Astrocyte (in vitro differentiated cells and primary cell): Measurements from ENCODE around the gene HOXB2.

Source experiments
- EZH2 ChIP-seq: IDR thresholded peaks from 2 replicates; pipeline ENCODE4 v1.6.1; 2012; ENCODE audit warnings: mild to moderate bottlenecking, low read length, inconsistent platforms; ENCODE audit not compliant: insufficient read depth
- TF ChIP-seq, protein P1 (sequence below): IDR thresholded peaks from 2 replicates; pipeline ENCODE4 v1.5.1; 2011; ENCODE audit warnings: low read depth, mild to moderate bottlenecking, inconsistent platforms, low read length, moderate library complexity; ENCODE audit not compliant: insufficient read depth

DNA sequence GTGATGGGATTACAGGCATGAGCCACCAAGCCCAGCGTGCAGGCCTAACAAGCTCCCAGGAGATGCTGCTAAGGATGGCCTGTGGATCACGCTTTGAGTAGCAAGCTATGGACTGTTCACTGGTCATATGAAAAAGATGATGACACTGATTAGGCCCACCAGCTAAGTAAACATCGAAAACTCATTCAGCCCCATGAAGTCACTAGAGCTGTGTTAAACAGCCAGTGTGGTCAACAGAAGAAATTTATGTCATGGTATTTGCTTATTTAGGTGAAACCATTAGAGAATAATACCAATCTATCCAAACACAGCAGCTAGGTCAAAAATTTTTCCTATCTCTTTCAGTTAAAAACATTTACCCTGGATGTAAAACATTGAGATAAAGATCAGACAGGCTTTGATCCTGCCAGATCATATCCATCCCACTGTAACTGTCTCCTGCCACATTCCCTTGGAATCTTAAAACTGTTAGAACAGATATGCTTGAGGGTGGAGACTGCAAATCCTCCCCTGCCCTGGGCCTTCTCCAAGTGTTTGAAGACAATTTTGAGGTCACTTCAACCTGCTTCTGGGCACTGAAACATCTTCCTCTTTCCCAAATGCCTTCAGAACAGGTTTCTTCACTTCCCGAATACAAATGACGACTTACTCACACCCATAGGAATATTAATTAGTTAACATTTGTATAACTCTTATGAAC lies 45.0 kb downstream of the HOXB2 start:
- TF ChIP-seq, protein P1, sequence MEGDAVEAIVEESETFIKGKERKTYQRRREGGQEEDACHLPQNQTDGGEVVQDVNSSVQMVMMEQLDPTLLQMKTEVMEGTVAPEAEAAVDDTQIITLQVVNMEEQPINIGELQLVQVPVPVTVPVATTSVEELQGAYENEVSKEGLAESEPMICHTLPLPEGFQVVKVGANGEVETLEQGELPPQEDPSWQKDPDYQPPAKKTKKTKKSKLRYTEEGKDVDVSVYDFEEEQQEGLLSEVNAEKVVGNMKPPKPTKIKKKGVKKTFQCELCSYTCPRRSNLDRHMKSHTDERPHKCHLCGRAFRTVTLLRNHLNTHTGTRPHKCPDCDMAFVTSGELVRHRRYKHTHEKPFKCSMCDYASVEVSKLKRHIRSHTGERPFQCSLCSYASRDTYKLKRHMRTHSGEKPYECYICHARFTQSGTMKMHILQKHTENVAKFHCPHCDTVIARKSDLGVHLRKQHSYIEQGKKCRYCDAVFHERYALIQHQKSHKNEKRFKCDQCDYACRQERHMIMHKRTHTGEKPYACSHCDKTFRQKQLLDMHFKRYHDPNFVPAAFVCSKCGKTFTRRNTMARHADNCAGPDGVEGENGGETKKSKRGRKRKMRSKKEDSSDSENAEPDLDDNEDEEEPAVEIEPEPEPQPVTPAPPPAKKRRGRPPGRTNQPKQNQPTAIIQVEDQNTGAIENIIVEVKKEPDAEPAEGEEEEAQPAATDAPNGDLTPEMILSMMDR, result no peak
- TF ChIP-seq EZH2, result no peak
